Measurements from ENCODE around the gene PIGK.

Gene PIGK
- 15.5 to 50.3 (median 34.2) reads per million in 9 experiments for total RNA-seq

- DNase-seq (peak; percentile 80 to 84 (median 80)), ATAC-seq (replicated peaks) (peak; percentile 98)
- Mint-ChIP-seq H3K27ac (peak within 1 kb of the TSS; percentile 91 to 92), H3K9me3 (no peaks in the 10 kb centered on the region), H3K4me3 (peak within 1 kb of the TSS; percentile 93 to 96), H3K4me1 (ENCODE audit: low read depth in 2 of 2) (peaks cover 24 to 42% of the 10 kb centered on the region in 2 donors), H3K36me3 (ENCODE audit: insufficient read depth) (peaks cover 10% of the 10 kb centered on the region), H3K27me3 (no peaks in the 10 kb centered on the region)
Observed at GRCh38 chr1:77219166-77219887, at the start of gene PIGK. Gene PIGK, minus strand, starts transcription at chr1:77219430. Its CDS starts 28 bp downstream, at chr1:77219402.

GRCh38 chr1:77267035-77267434 is 47.8 kb upstream of the PIGK start:
- H3K27ac Mint-ChIP-seq: no peak overlapping the region
- no peaks in the 10 kb centered on the region for H3K4me1 Mint-ChIP-seq (ENCODE audit: low read depth in 2 of 2)
- H3K27me3 Mint-ChIP-seq: peaks cover 12 to 14% of the 10 kb centered on the region in 2 donors
- DNase-seq (no peak), ATAC-seq (replicated peaks) (no peak)
- H3K36me3 Mint-ChIP-seq (ENCODE audit: insufficient read depth): no peaks in the 10 kb centered on the region
- H3K9me3 Mint-ChIP-seq: no peaks in the 10 kb centered on the region
- no peak overlapping the region for H3K4me3 Mint-ChIP-seq

DNA sequence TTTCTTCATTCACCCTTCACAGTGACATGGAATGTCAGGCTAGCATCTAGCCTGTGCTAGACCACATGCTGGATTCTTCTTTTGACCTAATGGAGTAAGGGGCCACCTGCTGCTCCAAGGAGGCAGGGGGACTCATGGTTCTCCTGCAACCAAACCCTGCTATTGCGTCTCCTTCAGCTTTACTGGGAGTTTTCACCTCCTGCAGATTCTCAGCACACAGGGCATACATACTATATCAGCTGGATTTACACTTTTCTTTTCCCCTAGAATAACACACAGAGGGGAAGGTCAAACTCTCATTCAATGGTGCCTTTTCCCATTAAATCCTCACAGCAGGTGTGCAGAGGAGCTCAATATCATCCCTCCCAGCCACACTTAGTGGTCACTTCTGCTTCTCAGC is 46.0 kb upstream of the PIGK start:
- Mint-ChIP-seq H3K9me3 (no peaks in the 10 kb centered on the region), H3K4me3 (no peak overlapping the region), H3K4me1 (ENCODE audit: low read depth in 2 of 2) (no peaks in the 10 kb centered on the region), H3K27ac (no peak overlapping the region), H3K27me3 (peaks cover 7 to 11% of the 10 kb centered on the region in 2 donors), H3K36me3 (ENCODE audit: insufficient read depth) (no peaks in the 10 kb centered on the region)
- ATAC-seq (replicated peaks) (no peak), DNase-seq (no peak)

GRCh38 chr1:77263708-77264107 is 44.5 kb upstream of the PIGK start:
- no peak for ATAC-seq (replicated peaks)
- Mint-ChIP-seq H3K27ac (no peak overlapping the region), H3K9me3 (no peaks in the 10 kb centered on the region), H3K4me1 (ENCODE audit: low read depth in 2 of 2) (no peaks in the 10 kb centered on the region), H3K36me3 (ENCODE audit: insufficient read depth) (no peaks in the 10 kb centered on the region), H3K27me3 (peaks cover 7 to 11% of the 10 kb centered on the region in 2 donors), H3K4me3 (no peak overlapping the region)
- DNase-seq: no peak

GRCh38 chr1:77253211-77253610 is 34.0 kb upstream of the PIGK start:
- H3K9me3 Mint-ChIP-seq: peaks cover 8 to 17% of the 10 kb centered on the region in 2 donors
- H3K27ac Mint-ChIP-seq: no peak overlapping the region
- no peaks in the 10 kb centered on the region for H3K36me3 Mint-ChIP-seq (ENCODE audit: insufficient read depth)
- no peak for ATAC-seq (replicated peaks)
- no peak for DNase-seq
- peaks cover 0 to 10% of the 10 kb centered on the region in 2 donors for H3K27me3 Mint-ChIP-seq
- no peak overlapping the region for H3K4me3 Mint-ChIP-seq
- no peaks in the 10 kb centered on the region for H3K4me1 Mint-ChIP-seq (ENCODE audit: low read depth in 2 of 2)

DNA sequence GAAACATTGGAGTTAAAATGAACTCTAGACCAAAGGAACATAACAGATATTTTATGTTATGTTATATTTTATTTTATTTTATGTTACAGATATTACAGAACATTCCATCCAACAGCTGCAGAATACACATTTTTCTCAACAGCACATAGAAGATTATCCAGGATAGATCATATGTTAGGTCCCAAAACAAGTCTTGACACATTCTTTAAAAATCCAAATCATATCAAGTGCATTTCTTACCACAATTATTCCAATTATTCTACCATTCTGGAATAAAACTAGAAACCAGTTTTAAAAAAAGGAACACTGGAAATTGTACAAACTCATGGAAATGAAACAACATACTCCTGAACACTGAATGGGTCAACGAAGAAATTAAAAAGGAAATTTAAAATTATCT is 30.9 kb upstream of the PIGK start:
- no peak for DNase-seq
- Mint-ChIP-seq H3K27ac (no peak overlapping the region), H3K4me3 (no peak overlapping the region), H3K36me3 (ENCODE audit: insufficient read depth) (no peaks in the 10 kb centered on the region), H3K27me3 (peaks cover 7 to 9% of the 10 kb centered on the region in 2 donors), H3K4me1 (ENCODE audit: low read depth in 2 of 2) (no peaks in the 10 kb centered on the region), H3K9me3 (peaks cover 6 to 17% of the 10 kb centered on the region in 2 donors)
- ATAC-seq (replicated peaks): no peak

DNA sequence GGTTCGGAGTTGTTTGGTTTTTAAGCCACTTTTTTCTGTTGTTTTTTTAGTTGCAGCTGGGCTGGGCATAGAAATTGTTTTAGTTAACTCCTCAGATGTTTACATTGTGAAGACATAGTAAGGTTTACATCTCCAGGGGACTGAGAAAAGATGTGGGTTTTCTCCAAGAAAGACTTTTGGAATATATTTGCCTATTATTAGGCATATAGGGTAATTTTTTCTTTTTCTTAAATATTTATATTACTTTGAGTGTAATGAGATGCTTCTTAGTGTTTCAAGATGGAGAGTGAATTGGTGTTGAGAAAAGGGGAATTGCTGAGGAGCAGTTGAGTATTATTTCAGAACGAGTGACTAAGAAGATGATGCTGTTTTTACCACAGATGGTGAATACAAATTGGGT is 26.6 kb upstream of the PIGK start:
- Mint-ChIP-seq H3K9me3 (peaks cover 5 to 17% of the 10 kb centered on the region in 2 donors), H3K27ac (no peak overlapping the region), H3K36me3 (ENCODE audit: insufficient read depth) (no peaks in the 10 kb centered on the region), H3K27me3 (peaks cover 9 to 13% of the 10 kb centered on the region in 2 donors), H3K4me1 (ENCODE audit: low read depth in 2 of 2) (no peaks in the 10 kb centered on the region), H3K4me3 (no peak overlapping the region)
- DNase-seq (no peak), ATAC-seq (replicated peaks) (no peak)

- H3K36me3 Mint-ChIP-seq (ENCODE audit: insufficient read depth): no peaks in the 10 kb centered on the region
- ATAC-seq (replicated peaks) (no peak), DNase-seq (no peak)
- H3K9me3 Mint-ChIP-seq: peaks cover 2 to 6% of the 10 kb centered on the region in 2 donors
- H3K4me1 Mint-ChIP-seq (ENCODE audit: low read depth in 2 of 2): no peaks in the 10 kb centered on the region
- H3K27me3 Mint-ChIP-seq: peaks cover 27 to 34% of the 10 kb centered on the region in 2 donors
- no peak overlapping the region for H3K4me3 Mint-ChIP-seq
- H3K27ac Mint-ChIP-seq: no peak overlapping the region
Observed at GRCh38 chr1:77239311-77239710, 20.1 kb upstream of the PIGK start.

GRCh38 chr1:77238462-77238861 is 19.2 kb upstream of the PIGK start:
- ATAC-seq (replicated peaks) (no peak), DNase-seq (no peak)
- Mint-ChIP-seq H3K27ac (no peak overlapping the region), H3K4me1 (ENCODE audit: low read depth in 2 of 2) (no peaks in the 10 kb centered on the region), H3K27me3 (peaks cover 27 to 30% of the 10 kb centered on the region in 2 donors), H3K4me3 (no peak overlapping the region), H3K9me3 (peaks cover 2 to 8% of the 10 kb centered on the region in 2 donors), H3K36me3 (ENCODE audit: insufficient read depth) (no peaks in the 10 kb centered on the region)

GRCh38 chr1:77234943-77235342 is 15.7 kb upstream of the PIGK start:
- H3K27ac Mint-ChIP-seq: no peak overlapping the region
- ATAC-seq (replicated peaks) (no peak), DNase-seq (no peak)
- peaks cover 27 to 30% of the 10 kb centered on the region in 2 donors for H3K27me3 Mint-ChIP-seq
- H3K9me3 Mint-ChIP-seq: peaks cover 0 to 8% of the 10 kb centered on the region in 2 donors
- no peaks in the 10 kb centered on the region for H3K36me3 Mint-ChIP-seq (ENCODE audit: insufficient read depth)
- H3K4me3 Mint-ChIP-seq: no peak overlapping the region
- no peaks in the 10 kb centered on the region for H3K4me1 Mint-ChIP-seq (ENCODE audit: low read depth in 2 of 2)

GRCh38 chr1:77234096-77234495 is 14.9 kb upstream of the PIGK start:
- H3K4me3 Mint-ChIP-seq: no peak overlapping the region
- H3K36me3 Mint-ChIP-seq (ENCODE audit: insufficient read depth): no peaks in the 10 kb centered on the region
- ATAC-seq (replicated peaks) (no peak), DNase-seq (no peak)
- peaks cover 0 to 8% of the 10 kb centered on the region in 2 donors for H3K9me3 Mint-ChIP-seq
- H3K27ac Mint-ChIP-seq: no peak overlapping the region
- peaks cover 21 to 24% of the 10 kb centered on the region in 2 donors for H3K27me3 Mint-ChIP-seq
- H3K4me1 Mint-ChIP-seq (ENCODE audit: low read depth in 2 of 2): no peaks in the 10 kb centered on the region

- Mint-ChIP-seq H3K9me3 (peaks cover 0 to 8% of the 10 kb centered on the region in 2 donors), H3K4me3 (no peak overlapping the region), H3K27ac (no peak overlapping the region), H3K27me3 (peaks cover 11 to 13% of the 10 kb centered on the region in 2 donors), H3K4me1 (ENCODE audit: low read depth in 2 of 2) (no peaks in the 10 kb centered on the region), H3K36me3 (ENCODE audit: insufficient read depth) (no peaks in the 10 kb centered on the region)
- DNase-seq (no peak), ATAC-seq (replicated peaks) (no peak)
Observed at GRCh38 chr1:77232829-77233228, 13.6 kb upstream of the PIGK start.

- H3K4me1 Mint-ChIP-seq (ENCODE audit: low read depth in 2 of 2): no peaks in the 10 kb centered on the region
- no peak overlapping the region for H3K27ac Mint-ChIP-seq
- no peak for DNase-seq
- H3K36me3 Mint-ChIP-seq (ENCODE audit: insufficient read depth): peaks cover 2% of the 10 kb centered on the region
- no peak overlapping the region for H3K4me3 Mint-ChIP-seq
- ATAC-seq (replicated peaks): no peak
- H3K9me3 Mint-ChIP-seq: peaks cover 0 to 8% of the 10 kb centered on the region in 2 donors
- peaks cover 0 to 10% of the 10 kb centered on the region in 2 donors for H3K27me3 Mint-ChIP-seq
Observed at GRCh38 chr1:77230051-77230450, 10.8 kb upstream of the PIGK start.

GRCh38 chr1:77228836-77229235 is 9.6 kb upstream of the PIGK start:
- H3K9me3 Mint-ChIP-seq: no peaks in the 10 kb centered on the region
- peaks cover 0 to 10% of the 10 kb centered on the region in 2 donors for H3K27me3 Mint-ChIP-seq
- no peak overlapping the region for H3K4me3 Mint-ChIP-seq
- H3K36me3 Mint-ChIP-seq (ENCODE audit: insufficient read depth): peaks cover 2% of the 10 kb centered on the region
- H3K27ac Mint-ChIP-seq: no peak overlapping the region
- no peak for DNase-seq
- H3K4me1 Mint-ChIP-seq (ENCODE audit: low read depth in 2 of 2): no peaks in the 10 kb centered on the region
- no peak for ATAC-seq (replicated peaks)
